HUES48 (cell line): ENCODE data around the gene CD2AP.

ENCODE experiments used
- H3K27ac ChIP-seq: one replicate; pipeline ENCODE4 v1.7.0; 2013; ENCODE audit warnings: low read depth, low read length, inconsistent platforms
- H3K27me3 ChIP-seq: 2 replicates; pipeline ENCODE4 v1.6.1; 2013; ENCODE audit warnings: mild to moderate bottlenecking, low read length; ENCODE audit not compliant: control insufficient read depth, insufficient read depth
- H3K36me3 ChIP-seq: 2 replicates; pipeline ENCODE4 v1.6.1; 2013; ENCODE audit warnings: low read length; ENCODE audit not compliant: control insufficient read depth, insufficient read depth
- H3K4me1 ChIP-seq: 2 replicates; pipeline ENCODE4 v1.6.1; 2013; ENCODE audit warnings: mild to moderate bottlenecking, low read length; ENCODE audit not compliant: control insufficient read depth, insufficient read depth
- H3K4me3 ChIP-seq: 2 replicates; pipeline ENCODE4 v1.5.1; 2013; ENCODE audit warnings: mild to moderate bottlenecking, low read depth, low read length
- H3K9ac ChIP-seq: 2 replicates; pipeline ENCODE4 v1.6.1; 2013; ENCODE audit warnings: mild to moderate bottlenecking, low read depth, low read length, moderate library complexity
- H3K9me3 ChIP-seq: 2 replicates; pipeline ENCODE4 v1.6.1; 2013; ENCODE audit warnings: low read length; ENCODE audit not compliant: control insufficient read depth, insufficient read depth

Gene CD2AP

GRCh38 chr6:47483516-47483852 is 5.9 kb downstream of the CD2AP start:
- Histone ChIP-seq H3K4me1 (peaks cover 59% of the 10 kb centered on the region), H3K36me3 (no peaks in the 10 kb centered on the region), H3K4me3 (no peak overlapping the region), H3K27ac (no peak overlapping the region), H3K9me3 (no peaks in the 10 kb centered on the region), H3K27me3 (no peaks in the 10 kb centered on the region), H3K9ac (no peak overlapping the region)

GRCh38 chr6:47483853-47484546 is 6.4 kb downstream of the CD2AP start:
- no peak overlapping the region for H3K4me3 ChIP-seq
- H3K4me1 ChIP-seq: peaks cover 59% of the 10 kb centered on the region
- H3K9me3 ChIP-seq: no peaks in the 10 kb centered on the region
- no peak overlapping the region for H3K27ac ChIP-seq
- H3K27me3 ChIP-seq: no peaks in the 10 kb centered on the region
- H3K9ac ChIP-seq: no peak overlapping the region
- H3K36me3 ChIP-seq: no peaks in the 10 kb centered on the region

- no peak overlapping the region for H3K9ac ChIP-seq
- no peaks in the 10 kb centered on the region for H3K36me3 ChIP-seq
- H3K4me1 ChIP-seq: peaks cover 58% of the 10 kb centered on the region
- no peak overlapping the region for H3K27ac ChIP-seq
- no peaks in the 10 kb centered on the region for H3K27me3 ChIP-seq
- H3K4me3 ChIP-seq: no peak overlapping the region
- H3K9me3 ChIP-seq: no peaks in the 10 kb centered on the region
These were observed 7.0 kb downstream of the CD2AP start for GRCh38 chr6:47484616-47485015.

GRCh38 chr6:47485083-47485482 is 7.5 kb downstream of the CD2AP start:
- Histone ChIP-seq H3K36me3 (no peaks in the 10 kb centered on the region), H3K27ac (no peak overlapping the region), H3K9me3 (no peaks in the 10 kb centered on the region), H3K27me3 (no peaks in the 10 kb centered on the region), H3K4me3 (no peak overlapping the region), H3K9ac (no peak overlapping the region), H3K4me1 (peaks cover 54% of the 10 kb centered on the region)

DNA sequence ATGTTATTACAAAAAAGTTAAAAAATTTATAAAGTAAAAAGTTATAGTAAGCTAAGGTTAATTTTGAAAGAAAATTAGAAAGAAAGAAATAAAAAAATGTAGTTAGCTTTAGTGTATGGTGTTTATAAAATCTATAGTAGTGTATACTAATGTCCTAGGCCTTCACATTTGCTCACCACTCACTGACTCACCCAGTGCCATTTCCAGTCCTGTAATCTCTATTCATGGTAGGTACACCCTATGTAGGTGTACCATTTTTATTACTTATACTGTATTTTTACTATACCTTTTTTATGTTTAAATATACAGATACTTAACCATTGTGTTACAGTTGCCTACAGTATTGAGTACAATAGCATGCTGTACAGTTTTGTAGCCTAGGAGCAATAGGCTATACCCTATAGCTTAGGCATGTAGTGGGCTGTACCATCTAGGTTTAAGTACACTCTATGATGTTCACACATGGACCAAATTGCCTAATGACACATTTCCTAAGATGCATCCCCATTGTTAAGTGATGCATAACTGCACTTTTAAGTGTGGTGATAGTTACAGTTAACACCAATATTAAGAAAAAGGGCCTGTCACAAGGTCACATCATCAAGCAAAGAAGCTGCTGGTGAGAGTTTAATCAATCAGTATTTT is 8.0 kb downstream of the CD2AP start:
- H3K36me3 ChIP-seq: no peaks in the 10 kb centered on the region
- H3K4me3 ChIP-seq: no peak overlapping the region
- no peaks in the 10 kb centered on the region for H3K27me3 ChIP-seq
- no peak overlapping the region for H3K27ac ChIP-seq
- H3K9me3 ChIP-seq: no peaks in the 10 kb centered on the region
- H3K4me1 ChIP-seq: peaks cover 48% of the 10 kb centered on the region
- H3K9ac ChIP-seq: no peak overlapping the region

DNA sequence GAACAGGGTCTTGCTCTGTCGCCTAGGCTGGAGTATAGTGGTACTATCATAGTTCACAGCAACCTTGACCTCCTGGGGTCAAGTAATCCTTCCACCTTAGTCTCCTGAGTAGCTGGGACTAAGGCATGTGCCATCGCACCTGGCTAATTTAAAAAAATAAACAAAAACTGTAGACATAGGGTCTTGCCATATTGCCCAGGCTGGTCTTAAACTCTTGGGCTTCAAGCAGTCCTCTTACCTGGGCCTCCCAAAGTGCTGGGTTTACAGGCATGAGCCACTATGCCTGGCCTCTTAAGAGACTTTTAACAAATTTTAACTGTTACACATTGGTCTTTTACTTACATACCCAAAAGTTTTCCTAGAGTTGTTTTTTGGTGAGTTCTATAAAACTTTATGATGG is 12.4 kb downstream of the CD2AP start:
- H3K27ac ChIP-seq: no peak overlapping the region
- no peak overlapping the region for H3K9ac ChIP-seq
- H3K4me1 ChIP-seq: peaks cover 42% of the 10 kb centered on the region
- no peaks in the 10 kb centered on the region for H3K36me3 ChIP-seq
- no peak overlapping the region for H3K4me3 ChIP-seq
- no peaks in the 10 kb centered on the region for H3K27me3 ChIP-seq
- H3K9me3 ChIP-seq: no peaks in the 10 kb centered on the region

DNA sequence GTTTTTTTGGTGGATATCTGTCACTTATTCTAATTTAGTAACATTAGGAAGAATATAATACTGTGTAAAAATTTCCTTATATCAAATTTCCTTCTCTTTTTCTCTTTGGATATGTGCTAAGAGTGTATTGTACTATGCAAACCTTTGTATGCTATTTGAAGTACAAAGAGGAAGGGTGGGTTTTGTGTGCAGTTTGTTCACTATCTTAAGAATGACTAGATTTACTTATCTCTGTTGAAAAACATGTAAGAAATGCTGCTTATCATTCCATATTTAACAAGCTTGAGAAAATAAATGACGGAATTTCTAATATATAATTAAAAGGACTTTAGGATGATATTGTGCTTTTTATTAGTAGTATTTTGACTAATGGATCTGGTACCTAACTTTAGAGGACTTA is 13.1 kb downstream of the CD2AP start:
- Histone ChIP-seq H3K36me3 (no peaks in the 10 kb centered on the region), H3K9me3 (no peaks in the 10 kb centered on the region), H3K4me1 (peaks cover 46% of the 10 kb centered on the region), H3K27ac (no peak overlapping the region), H3K27me3 (no peaks in the 10 kb centered on the region), H3K4me3 (no peak overlapping the region), H3K9ac (no peak overlapping the region)

DNA sequence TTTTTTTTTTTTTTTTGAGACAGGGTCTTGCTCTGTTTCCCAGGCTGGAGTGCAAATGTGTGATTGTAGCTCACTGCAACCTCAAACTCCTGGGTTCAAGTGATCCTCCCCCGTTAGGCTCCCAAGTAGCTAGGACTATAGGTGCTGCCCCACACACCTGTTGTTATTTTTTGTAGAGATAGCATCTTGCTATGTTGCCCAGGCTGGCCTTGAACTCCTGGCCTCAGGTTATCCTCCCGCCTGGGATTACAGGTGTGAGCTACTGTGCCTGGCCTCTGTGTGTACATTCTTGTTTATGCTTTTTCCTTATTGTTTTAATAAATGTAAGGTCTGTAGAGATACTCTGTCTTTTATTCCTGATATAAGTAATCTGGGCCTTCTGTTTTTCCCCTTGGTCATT is 14.8 kb downstream of the CD2AP start:
- Histone ChIP-seq H3K9ac (no peak overlapping the region), H3K4me1 (peaks cover 51% of the 10 kb centered on the region), H3K9me3 (no peaks in the 10 kb centered on the region), H3K4me3 (no peak overlapping the region), H3K36me3 (no peaks in the 10 kb centered on the region), H3K27me3 (no peaks in the 10 kb centered on the region), H3K27ac (no peak overlapping the region)

GRCh38 chr6:47495207-47495606 is 17.6 kb downstream of the CD2AP start:
- no peaks in the 10 kb centered on the region for H3K27me3 ChIP-seq
- no peak overlapping the region for H3K27ac ChIP-seq
- no peak overlapping the region for H3K9ac ChIP-seq
- H3K4me1 ChIP-seq: peaks cover 65% of the 10 kb centered on the region
- no peaks in the 10 kb centered on the region for H3K9me3 ChIP-seq
- H3K4me3 ChIP-seq: no peak overlapping the region
- no peaks in the 10 kb centered on the region for H3K36me3 ChIP-seq

- Histone ChIP-seq H3K36me3 (no peaks in the 10 kb centered on the region), H3K4me3 (no peak overlapping the region), H3K4me1 (peaks cover 69% of the 10 kb centered on the region), H3K27ac (no peak overlapping the region), H3K27me3 (no peaks in the 10 kb centered on the region), H3K9me3 (no peaks in the 10 kb centered on the region), H3K9ac (no peak overlapping the region)
These were observed 18.5 kb downstream of the CD2AP start for GRCh38 chr6:47495954-47496545.

DNA sequence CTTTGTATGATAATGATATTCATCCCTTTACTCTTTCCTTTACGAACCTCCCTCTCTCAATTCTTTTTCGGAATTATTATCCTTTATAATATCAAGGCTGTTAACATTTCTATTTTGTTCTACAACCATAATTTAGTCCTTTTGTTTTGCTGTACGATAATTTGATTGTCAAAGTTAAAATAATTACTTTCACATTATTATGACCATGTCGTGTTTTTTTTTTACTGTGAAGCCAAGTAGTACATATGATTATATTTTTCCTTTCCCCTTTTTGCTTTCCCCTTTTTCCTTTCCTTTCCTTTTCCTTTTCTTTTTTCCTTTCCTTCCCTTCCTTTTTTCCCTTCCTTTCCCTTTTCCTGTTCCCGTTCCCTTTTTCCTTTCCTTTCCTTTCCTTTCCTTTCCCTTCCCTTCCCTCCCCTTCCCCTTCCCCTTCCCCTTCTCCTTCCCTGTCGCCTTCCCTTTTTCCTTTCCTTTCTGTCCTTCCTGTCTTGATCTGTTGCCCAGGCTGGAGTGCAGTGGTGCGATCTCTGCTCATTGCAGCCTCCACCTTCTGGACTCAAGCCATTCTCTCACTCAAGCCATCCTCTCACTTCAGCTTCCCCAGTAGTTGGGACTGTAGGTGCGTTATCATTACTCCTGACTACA is 19.5 kb downstream of the CD2AP start:
- no peak overlapping the region for H3K9ac ChIP-seq
- no peaks in the 10 kb centered on the region for H3K27me3 ChIP-seq
- no peak overlapping the region for H3K27ac ChIP-seq
- no peak overlapping the region for H3K4me3 ChIP-seq
- H3K9me3 ChIP-seq: no peaks in the 10 kb centered on the region
- peaks cover 66% of the 10 kb centered on the region for H3K4me1 ChIP-seq
- no peaks in the 10 kb centered on the region for H3K36me3 ChIP-seq
